Ramos (cell line): Measurements from ENCODE around the gene NUDT1.

Source experiments
- in situ Hi-C: fragments of 300-500 bp; cut with MboI; formaldehyde crosslinking; loops from one replicate; pipeline ENCODE4 v1.14.3; 2022; ENCODE audit warnings: low sequenced_read_pairs; ENCODE audit not compliant: unreplicated experiment

The NUDT1 gene

DNA sequence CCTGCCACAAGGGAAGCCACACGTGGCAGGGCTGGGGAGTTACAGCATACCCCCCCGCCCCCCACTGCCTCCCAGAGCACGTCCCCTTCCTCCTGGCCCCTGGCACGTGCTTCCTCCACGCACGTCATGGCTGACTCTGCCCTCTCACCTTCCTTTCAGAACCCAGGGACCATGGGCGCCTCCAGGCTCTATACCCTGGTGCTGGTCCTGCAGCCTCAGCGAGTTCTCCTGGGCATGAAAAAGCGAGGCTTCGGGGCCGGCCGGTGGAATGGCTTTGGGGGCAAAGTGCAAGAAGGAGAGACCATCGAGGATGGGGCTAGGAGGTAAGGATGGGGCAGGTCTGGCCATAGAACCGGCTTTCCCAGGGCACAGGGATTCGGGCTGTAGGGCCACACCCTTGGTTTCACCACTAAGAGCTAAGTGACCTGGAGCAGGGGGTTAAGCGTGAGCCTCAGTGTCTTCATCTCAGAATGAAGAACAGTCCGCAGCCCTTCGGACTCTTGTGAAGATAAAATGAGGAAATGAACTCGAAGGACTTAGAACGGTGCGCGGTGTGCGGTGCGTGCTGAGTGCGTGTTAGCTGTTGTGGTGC lies 2.5 kb downstream of the NUDT1 start:
- in situ Hi-C loops = no loop called here

DNA sequence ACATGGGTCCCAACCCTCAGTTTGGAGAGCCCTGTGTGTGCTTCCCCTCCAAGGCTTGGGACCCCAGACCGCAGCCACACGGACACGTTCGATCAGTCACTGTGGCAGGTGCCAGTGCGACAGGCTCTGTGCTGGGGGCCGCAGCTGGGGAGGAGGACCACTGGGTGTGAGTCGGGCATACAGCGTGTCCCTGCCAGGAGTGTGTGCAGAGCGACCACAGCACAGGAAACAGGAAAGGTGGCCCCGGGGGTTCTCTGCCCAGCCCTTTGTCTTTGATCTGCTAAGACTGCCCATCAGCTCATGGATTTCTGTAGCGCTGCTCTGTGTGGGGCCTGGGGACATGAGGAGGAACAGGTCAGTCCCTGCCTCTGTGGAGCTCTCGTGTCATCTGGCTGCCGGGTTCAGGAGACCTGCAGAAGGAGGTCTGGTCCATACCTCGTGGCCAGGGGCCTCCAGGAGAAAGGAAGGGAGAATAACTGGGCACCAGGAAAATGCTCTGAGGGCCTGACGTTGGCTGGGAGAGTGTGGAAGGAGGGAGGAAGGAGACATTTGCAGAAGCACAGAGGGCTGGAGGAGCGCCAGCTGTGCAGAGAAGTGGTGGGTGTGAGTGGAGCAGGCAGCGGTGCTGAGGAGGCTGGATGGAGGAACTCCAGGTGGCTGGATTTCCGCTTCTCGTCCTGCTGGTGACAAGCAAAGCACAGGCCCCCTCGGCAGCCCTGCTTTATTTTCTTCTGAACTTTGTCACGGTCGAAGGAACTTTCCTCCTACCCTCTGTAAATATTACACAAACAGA lies 4.1 kb downstream of the NUDT1 start:
- in situ Hi-C loops = loop anchor here (5.0 kb wide), 1 partner anchor 101 kb away; no protein-coding TSS in a partner anchor

DNA sequence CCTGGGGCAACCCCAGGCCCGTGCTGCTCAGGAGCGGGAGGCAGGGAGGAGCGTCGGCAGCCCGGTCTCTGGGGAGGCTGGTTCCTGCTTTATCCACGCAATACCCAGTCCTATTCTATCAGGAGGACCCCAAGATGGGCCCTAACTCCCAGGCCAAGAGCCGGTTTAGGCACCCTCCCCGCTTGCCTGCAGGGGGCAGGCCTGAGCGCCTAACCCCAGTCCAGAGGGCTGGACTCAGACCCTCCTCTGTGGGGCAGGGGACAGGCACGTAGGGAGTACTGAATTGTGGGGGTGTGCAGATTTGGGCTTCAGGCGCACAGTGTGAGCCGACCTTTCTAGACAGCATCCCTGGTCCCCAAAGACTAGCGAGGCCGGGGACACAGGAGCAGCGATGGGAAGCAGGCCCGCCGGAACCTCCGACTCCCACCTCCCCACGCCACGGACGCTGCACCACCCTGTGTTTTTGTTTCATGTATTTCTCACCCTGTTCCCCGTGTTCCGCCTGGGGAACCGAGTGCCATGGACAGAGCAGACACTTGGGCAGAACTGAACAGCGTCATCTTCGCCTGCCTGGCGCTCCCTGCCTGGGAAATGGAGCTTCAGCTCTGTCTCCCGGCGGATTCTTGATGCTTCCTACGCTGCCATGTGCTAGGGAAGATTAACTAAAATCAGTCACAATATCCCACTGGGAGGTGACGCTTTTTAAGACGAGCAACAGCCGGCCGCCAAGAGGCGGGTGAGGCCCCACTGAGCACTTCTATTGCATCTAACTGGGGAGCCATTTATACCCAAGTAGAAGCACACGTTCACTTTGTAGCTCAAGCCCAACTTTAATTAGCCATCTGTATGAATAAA lies 5.3 kb downstream of the NUDT1 start:
- in situ Hi-C loops = loop anchor here (5.0 kb wide), 1 partner anchor 100 kb away; no protein-coding TSS in a partner anchor

DNA sequence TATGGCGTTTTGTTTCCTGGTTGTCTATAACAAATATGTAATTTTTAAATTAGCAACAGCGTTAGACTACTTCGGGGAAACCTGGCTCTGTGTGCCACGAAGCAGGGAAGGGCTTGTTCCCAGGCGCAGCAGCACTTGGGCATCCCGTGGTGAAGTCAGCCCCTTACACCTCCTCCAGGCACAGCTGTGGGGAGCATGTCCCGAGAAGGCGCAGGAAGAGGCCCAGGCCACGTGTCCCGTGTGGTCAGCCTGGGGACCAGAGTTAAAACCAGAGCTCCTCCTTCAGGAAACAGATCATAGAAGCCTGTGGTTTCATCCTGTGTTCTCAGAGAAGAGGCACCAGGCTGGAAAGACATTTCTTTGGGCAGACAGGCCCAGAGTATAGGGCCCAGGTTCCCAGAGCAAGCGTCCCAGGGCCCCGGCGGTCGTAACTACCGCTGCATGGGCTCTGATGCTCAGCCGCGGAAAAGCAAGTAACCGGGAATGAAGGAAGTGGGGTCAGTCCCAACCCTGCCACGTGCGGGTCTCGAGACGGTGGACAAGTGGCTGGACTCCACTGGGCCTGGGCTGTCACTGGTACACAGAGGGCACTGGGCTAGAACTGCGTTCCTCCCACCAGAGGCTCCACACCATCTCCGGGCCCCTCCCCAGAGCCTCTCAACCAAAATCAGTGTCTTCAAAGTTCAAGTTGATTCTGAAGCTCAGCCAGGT lies 7.1 kb downstream of the NUDT1 start:
- in situ Hi-C loops = loop anchor here (5.0 kb wide), 1 partner anchor 98 kb away; no protein-coding TSS in a partner anchor

DNA sequence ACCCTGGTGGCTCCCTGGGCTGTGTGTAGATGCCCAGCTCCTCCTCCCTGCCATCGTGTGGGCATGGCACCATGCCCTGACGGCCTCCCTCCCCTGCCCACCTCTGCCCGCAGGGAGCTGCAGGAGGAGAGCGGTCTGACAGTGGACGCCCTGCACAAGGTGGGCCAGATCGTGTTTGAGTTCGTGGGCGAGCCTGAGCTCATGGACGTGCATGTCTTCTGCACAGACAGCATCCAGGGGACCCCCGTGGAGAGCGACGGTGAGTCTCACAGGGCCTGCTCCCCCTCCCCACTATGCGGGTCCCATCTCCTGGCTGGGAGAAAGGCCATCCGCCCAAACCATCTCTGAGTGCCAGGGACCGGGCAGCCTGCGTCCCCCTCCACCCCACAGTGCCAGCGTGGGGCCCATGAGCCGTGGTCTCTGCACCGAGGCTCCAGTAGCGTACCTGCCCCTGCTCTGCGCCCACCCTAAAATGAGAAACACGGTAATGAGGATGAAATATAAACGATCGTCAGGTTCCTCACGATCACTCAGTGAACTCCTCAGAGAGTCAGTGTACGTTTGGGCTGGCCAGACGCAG lies 7.8 kb downstream of the NUDT1 start:
- in situ Hi-C loops = loop anchor here (5.0 kb wide), 1 partner anchor 97 kb away; no protein-coding TSS in a partner anchor

DNA sequence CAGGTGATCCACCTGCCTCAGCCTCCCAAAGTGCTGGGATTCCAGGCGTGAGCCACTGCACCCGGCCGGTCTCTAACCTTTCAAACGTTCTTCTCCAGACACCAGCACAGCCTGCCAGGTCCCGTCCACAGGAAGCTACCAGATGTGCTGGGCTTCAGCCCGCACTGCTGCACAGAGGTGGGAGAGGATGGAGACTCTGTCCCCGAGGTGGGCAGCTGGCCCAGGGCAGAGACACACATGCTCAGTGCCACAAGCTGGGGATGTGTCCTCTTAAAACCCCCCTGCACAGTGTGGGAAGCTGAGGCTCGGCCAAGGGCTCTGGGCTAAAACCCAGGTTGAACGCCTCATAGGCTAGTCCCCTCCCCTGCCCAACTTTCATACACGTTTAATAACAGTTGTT lies 9.4 kb downstream of the NUDT1 start:
- in situ Hi-C loops = no loop called here

DNA sequence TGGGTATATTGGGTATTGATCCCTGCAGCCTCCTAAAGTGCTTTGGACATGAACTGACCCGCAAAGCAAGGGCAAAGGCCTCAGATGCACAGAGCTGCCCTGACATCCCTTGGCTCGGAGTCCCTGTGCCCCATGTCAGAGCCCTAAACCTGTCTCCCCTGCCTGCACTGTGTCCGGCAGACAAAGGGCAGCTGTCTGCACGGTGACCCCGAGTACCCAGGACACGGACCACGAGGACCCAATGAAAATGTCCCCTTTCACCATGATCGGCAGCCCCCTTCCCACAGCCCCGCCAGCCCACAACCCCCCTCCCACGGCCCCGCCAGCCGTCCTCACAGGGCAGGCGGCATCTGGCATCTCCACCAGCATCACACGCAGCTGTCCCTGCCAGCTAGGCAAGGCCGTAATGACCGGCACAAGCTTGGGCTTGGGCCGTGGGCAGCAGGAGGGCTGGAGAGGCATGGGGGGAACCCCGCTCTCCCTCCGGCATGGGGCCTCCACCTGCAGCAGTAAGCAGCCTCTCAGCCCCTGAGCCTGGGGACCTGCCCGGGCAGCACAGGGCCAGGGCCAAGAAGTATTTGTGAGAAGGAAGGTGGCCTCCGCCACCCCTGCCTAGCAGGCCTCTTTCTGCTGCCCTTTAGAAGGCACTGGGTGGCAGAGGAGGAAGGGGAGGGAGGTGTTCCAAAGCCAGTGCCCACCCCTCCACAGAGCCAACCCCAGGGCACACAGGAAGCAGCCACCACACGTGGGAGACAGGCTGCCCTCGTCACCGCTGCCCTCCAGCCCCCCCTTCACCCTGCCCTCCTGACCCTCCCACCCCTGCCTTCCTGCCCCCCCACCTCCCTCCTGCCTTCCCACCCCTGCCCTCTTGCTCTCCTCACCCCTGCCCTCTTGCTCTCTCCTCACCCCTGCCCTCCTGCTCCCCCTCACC lies 10.1 kb downstream of the NUDT1 start:
- in situ Hi-C loops = no loop called here

DNA sequence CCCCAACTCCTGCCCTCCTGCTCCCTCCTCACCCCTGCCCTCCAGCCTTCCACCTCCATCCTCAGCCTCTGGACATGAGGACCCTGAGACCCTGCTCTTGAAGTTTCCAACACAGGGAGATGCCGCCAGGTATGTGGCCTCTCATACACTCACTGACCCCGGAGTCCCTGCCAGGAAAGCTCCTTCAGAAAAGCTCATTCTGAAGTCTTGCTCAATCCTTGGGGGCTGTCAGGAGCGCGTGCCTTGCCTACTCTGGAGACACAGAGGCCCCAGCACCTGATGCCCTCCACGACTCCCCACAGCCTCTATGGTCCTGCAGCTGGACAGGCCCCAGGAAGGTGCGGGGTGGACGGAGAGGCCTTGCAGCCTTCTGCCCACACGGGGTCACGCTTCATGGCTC lies 11.0 kb downstream of the NUDT1 start:
- in situ Hi-C loops = no loop called here

DNA sequence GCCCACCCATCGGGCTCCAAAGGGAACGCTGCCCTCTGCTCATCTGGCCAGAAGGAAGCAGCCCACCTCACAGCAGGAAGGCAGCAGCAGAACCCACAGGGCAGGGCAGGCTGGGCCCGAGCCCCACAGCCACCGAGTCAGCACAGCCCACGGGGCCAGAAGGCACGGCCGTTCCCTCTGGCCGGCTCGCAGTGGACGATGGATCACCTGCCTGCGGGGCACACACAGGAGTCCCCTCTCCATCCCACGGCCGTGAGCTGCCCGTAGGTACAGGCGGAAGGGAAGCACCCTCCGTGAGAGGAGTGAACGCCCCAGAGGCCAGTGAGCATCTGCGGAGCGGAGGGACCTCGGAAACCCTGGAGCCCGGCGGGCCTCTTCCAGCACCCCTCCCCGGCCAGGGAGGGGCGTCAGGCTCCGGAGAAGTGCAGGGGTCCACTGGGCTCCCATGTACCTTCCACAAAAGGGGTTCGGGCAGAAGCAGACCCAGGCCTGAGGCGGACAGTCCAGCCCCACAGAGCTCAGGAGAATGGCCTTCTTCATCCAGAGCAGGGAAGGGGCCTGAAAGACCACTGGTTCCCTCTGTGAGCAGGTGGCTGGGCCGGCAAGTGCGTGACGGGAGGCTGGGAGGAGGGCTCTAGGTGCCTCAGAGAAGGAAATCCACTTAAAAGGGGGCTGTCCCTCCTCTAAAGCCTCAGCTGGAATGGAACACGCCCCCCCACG lies 11.7 kb downstream of the NUDT1 start:
- in situ Hi-C loops = no loop called here

DNA sequence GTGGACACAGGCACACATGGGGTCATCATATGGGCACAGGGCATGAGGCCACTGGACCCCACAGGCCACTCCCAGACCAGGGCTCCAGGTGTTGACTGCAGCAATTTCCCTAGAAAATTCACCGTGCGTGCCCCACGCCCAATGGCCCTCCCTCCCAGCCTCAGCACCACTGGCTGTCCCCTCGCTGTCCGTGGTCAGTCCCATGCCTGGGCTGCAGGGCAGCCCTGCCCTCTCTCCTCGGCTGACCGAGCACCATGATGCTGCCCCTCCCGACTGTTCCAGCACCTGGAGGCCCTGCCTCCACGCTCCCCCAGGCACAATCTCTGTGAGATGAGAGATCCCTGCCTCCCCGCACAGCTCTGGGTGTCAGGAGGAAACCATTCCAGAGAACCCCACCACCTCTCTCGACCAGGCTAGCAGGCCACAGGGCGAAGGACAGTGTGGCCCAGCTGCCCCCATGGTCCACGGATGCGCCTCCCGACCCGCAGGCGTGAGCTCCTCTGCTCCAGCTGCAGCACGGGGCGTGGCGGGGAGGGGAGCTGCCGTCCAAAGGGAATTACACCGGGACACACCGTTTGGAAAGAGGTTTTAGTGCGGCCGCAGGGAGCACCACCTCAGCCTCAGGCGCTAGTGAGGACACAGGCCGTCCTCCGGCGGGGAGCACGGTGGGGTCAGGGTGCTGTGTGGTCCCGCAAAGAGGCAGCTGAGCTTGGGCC lies 12.6 kb downstream of the NUDT1 start:
- in situ Hi-C loops = no loop called here

DNA sequence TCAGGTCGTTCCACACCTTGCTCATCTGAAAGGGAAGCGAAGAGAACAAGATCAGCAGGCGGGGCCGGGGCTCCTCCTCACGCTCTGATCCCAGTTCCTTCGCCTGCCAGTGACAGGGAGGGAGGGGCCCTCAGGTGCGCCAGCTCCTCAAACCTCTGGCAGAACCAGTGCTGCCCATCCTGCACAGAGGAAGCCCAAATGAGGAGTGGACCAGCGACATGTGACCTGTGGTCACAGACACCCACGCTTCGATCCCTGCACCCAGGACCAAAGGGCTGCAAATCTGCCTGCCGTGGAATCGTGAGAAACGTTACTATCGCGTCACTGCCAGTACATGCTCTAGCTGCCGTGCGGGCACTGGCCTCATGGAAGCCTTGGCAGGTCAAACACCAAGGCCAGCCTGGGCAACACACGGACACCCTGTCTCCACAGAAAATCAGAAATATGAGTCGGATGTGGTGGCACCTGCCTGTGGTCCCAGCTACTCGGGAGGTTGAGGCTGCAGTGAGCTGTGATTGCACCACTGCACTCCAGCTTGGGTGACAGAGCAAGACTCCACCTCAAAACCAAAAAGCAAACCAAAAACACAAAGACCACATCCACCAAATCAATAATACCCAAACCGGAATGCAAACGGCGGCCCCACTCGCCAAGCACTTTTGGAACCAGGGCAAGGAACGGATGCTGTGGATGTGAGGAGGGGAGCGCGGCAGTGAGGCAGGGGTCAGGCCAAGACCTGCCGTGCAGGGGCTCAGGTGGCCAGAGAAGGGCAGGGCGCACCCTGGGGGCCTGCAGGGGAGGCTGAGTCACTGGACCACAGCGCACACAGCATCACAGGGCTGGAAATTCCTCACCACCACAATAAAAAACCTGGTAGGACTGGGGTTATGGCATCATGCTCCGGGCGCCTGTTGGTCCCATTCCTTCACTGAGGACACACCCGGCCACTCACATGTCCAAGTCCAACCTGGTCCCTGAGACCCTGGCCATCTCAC lies 13.4 kb downstream of the NUDT1 start:
- in situ Hi-C loops = no loop called here

DNA sequence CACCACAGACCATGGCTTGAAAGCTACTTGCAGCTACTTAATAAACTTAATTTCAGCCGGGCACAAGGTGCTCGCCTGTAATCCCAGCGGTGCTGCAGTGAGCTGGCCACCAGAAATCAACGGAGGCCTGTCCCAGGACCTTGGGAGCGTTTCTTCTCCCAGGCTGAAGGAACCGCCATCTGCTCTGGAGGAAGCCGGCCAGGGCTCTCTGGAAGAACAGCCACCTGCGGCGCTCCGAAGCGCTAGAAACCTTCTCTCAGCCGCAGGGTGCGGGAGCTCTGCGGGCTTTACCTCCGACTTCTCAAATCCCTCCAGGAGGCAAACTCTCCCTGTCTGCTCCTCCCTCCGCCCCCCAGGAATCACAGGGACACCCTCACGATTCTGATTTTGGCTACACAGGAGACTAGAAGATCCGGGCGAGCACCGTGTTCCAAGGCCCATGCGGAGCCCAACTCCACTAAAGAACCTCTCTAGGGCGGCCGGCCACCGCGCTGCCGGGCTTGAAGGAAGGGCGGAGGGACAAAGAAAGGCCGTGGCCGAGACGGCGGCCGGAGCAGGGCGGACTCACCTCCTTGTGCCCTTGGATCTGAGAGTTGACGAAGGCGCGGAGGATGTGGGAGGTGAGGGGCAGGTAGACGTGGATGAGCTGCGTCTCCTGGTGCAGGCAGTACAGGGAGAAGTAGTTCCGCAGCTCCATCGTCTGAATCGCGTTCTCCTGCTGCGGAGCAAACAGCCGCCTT lies 14.4 kb downstream of the NUDT1 start:
- in situ Hi-C loops = no loop called here

DNA sequence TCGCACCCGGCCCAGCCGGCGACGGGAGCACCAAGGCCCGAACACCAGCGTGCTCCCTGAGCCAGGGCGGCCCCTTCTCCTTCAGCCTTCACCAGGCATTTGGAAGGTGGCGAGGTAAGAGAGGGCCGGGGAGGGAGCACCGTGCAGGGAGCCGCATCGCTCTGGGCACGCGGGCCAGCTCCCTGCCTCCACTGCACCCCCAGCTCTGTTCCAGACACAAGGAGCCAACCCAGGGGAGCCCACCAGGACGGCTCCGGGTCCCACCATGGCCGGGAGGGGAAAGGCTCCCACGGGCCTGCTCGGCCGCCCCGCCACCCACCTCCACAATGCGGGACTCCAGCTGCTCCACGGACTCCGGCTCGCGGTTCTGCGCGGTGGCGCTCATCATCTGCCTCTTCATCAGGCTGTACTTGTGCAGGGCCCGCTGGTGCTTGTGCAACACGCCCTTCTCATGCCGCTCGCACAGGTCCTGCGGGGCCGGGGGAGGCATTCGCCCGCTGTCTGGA lies 15.1 kb downstream of the NUDT1 start:
- in situ Hi-C loops = no loop called here

DNA sequence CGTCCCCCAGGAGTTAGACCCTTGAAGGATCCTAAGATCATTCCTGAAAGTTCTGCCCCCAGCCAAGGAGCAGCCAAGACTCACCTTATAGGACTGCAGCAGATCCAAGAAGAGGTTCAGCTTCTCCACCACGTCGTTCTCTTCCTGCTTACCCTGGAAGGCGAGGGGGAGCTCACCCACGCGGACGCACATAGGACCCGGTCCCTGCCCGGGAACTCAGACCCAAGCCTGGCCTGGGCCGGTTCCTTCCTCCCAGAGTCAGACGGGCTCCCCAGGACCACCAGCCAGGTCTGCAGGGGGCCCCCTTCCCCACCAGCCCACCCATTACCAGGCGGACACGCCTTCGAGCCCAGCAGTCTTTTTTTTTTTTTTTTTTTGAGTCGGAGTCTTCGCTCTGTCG lies 15.6 kb downstream of the NUDT1 start:
- in situ Hi-C loops = no loop called here

DNA sequence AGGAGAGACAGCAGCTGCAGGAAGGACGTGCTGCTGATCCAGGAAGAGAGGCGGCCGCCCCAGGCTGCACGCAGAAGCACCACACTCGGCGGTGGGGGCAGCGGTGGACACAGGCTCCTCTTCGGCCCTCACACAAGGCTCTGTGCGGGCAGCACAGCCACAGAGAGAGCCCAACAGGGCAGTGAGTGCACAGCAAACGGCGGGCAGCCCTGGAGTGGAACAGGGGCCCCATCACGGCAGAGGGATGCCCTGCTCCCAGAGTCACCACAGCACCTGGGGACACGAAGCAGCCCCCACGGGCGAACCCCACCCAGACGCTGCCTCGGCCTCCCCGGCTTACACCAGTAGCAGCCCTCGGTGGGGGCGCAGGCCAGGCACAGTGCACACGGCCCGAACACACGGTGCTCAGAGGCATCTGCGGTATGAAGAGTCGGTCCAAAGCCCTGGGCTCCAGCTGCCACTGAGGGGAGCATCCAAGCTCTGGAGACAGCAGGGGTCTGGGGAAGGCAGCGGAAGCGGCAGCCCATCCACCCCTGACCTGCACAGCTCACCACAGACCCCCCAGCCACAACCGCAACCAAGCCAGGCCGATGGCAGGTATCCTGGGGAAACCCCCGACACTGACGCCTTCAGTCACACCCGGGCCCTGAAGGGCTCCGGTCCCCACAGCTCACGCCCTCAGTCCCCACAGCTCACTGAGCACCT lies 16.8 kb downstream of the NUDT1 start:
- in situ Hi-C loops = no loop called here
